IMR-90 (cell line): Measurements from ENCODE around the gene ALS2. TPM values are rescaled to one million over a fixed set of nuclear protein-coding genes. Genes with fewer than 3 reads are reported as not detected.

Experiments
- ATAC-seq: fragments of 200-7000 bp; cut with Tn5 transposase; 2 replicates; pipeline ENCODE4 v1.9.1; 2020; ENCODE audit warnings: low read depth, mild to moderate bottlenecking, moderate library complexity
- BruUV-seq: library from RNA; stranded (reverse); fragments of 400-500 nt; replicated peaks from 2 replicates; lab custom pipeline; 2021; lab: Mats Ljungman, UMichigan
- CTCF ChIA-PET: fragments of 300-600 bp; formaldehyde crosslinking; extraction: SDS; loops from one replicate; lab custom pipeline; 2021; ENCODE audit warnings: antibody characterized with exemption; lab: Yijun Ruan, JAX
- POLR2A ChIA-PET: fragments of 300-600 bp; sonication (Branson Sonifier 250); formaldehyde crosslinking; loops from one replicate; lab custom pipeline; 2022; ENCODE audit warnings: antibody characterized with exemption; ENCODE audit not compliant: unreplicated experiment; lab: Charles Lee
- DNase-seq: peaks from one replicate; pipeline ENCODE4 v3.0.0; 2013
- H2AFZ ChIP-seq: replicated peaks from 2 replicates; pipeline ENCODE3; 2013; ENCODE audit warnings: low read length, mild to moderate bottlenecking; ENCODE audit not compliant: poor library complexity
- H2AK5ac ChIP-seq: 2 replicates; pipeline ENCODE4 v1.6.1; 2013; ENCODE audit warnings: low read depth, low read length, inconsistent platforms
- H2AK9ac ChIP-seq: replicated peaks from 2 replicates; pipeline ENCODE3; 2013; ENCODE audit warnings: mild to moderate bottlenecking, low read depth, low read length, moderate library complexity; ENCODE audit not compliant: poor library complexity
- H2BK120ac ChIP-seq: 2 replicates; pipeline ENCODE4 v1.6.1; 2013; ENCODE audit warnings: low read depth, low read length, inconsistent platforms
- H2BK15ac ChIP-seq: 3 replicates; pipeline ENCODE4 v1.6.1; 2013; ENCODE audit warnings: low read depth, low read length, inconsistent platforms
- H2BK20ac ChIP-seq: 2 replicates; pipeline ENCODE4 v1.6.1; 2013; ENCODE audit warnings: low read depth, mild to moderate bottlenecking, inconsistent platforms, low read length, moderate library complexity
- H2BK5ac ChIP-seq: 2 replicates; pipeline ENCODE4 v1.6.1; 2013; ENCODE audit warnings: mild to moderate bottlenecking, low read depth, low read length, inconsistent platforms; ENCODE audit not compliant: poor library complexity, severe bottlenecking
- H3K14ac ChIP-seq: replicated peaks from 2 replicates; pipeline ENCODE4 v1.6.1; 2013; ENCODE audit warnings: low read depth, low read length, inconsistent platforms
- H3K18ac ChIP-seq: 2 replicates; pipeline ENCODE4 v1.6.1; 2013; ENCODE audit warnings: low read depth, low read length, control low read depth
- H3K23ac ChIP-seq: 2 replicates; pipeline ENCODE4 v1.6.1; 2013; ENCODE audit warnings: low read depth, low read length, inconsistent platforms
- H3K27ac ChIP-seq: 2 replicates; pipeline ENCODE4 v1.5.1; 2013; ENCODE audit warnings: mild to moderate bottlenecking, control low read depth, low read length; ENCODE audit not compliant: insufficient read depth
- H3K27me3 ChIP-seq: 2 replicates; pipeline ENCODE4 v1.6.1; 2013; ENCODE audit warnings: low read length; ENCODE audit not compliant: control insufficient read depth, insufficient read depth
- H3K36me3 ChIP-seq: 2 replicates; pipeline ENCODE4 v1.6.1; 2013; ENCODE audit warnings: low read length, mixed read lengths; ENCODE audit not compliant: control insufficient read depth, insufficient read depth
- H3K4ac ChIP-seq: 2 replicates; pipeline ENCODE4 v1.6.1; 2013; ENCODE audit warnings: low read depth, low read length, inconsistent platforms
- H3K4me1 ChIP-seq: 2 replicates; pipeline ENCODE4 v1.6.1; 2013; ENCODE audit warnings: low read length, mixed read lengths; ENCODE audit not compliant: control insufficient read depth, insufficient read depth
- H3K4me2 ChIP-seq: 2 replicates; pipeline ENCODE4 v1.6.1; 2013; ENCODE audit warnings: low read depth, mild to moderate bottlenecking, control low read depth, low read length, moderate library complexity
- H3K4me3 ChIP-seq: 2 replicates; pipeline ENCODE4 v1.5.1; 2013; ENCODE audit warnings: low read depth, mild to moderate bottlenecking, control low read depth, low read length, moderate library complexity; ENCODE audit not compliant: insufficient read depth
- H3K56ac ChIP-seq: 2 replicates; pipeline ENCODE4 v1.6.1; 2013; ENCODE audit warnings: low read length, inconsistent platforms; ENCODE audit not compliant: insufficient read depth; ENCODE audit errors: extremely low read depth
- H3K79me1 ChIP-seq, 2 experiments: 2 replicates each; pipeline ENCODE4 v1.6.1; 2013; ENCODE audit warnings: low read length in 2 of 2, inconsistent platforms in 1 of 2, low read depth in 1 of 2
- H3K9ac ChIP-seq: 2 replicates; pipeline ENCODE4 v1.6.1; 2013; ENCODE audit warnings: low read depth, low read length, control low read depth
- H3K9me1 ChIP-seq: 2 replicates; pipeline ENCODE4 v1.6.1; 2013; ENCODE audit warnings: low read length, inconsistent platforms; ENCODE audit not compliant: insufficient read depth
- H3K9me3 ChIP-seq: 2 replicates; pipeline ENCODE4 v1.6.1; 2013; ENCODE audit warnings: low read length; ENCODE audit not compliant: control insufficient read depth, insufficient read depth
- H4K20me1 ChIP-seq: 2 replicates; pipeline ENCODE4 v1.6.1; 2013; ENCODE audit warnings: low read length, inconsistent platforms; ENCODE audit not compliant: insufficient read depth
- H4K5ac ChIP-seq: 2 replicates; pipeline ENCODE4 v1.6.1; 2013; ENCODE audit warnings: mild to moderate bottlenecking, low read depth, low read length, control low read depth
- H4K8ac ChIP-seq, 2 experiments: 2 replicates each; pipeline ENCODE4 v1.6.1; 2013; ENCODE audit warnings: low read depth in 2 of 2, low read length in 2 of 2, control low read depth in 1 of 2, inconsistent platforms in 1 of 2
- H4K91ac ChIP-seq: 2 replicates; pipeline ENCODE4 v1.6.1; 2013; ENCODE audit warnings: low read depth, low read length, inconsistent platforms; ENCODE audit not compliant: insufficient read depth
- CEBPB ChIP-seq: IDR thresholded peaks from 2 replicates; pipeline ENCODE4 v1.6.1; 2012; ENCODE audit warnings: low read depth, low read length, improper control_type of control experiment
- FOS ChIP-seq: fragments of 150-350 bp; IDR thresholded peaks from 2 replicates; pipeline ENCODE4 v1.6.1; 2016; ENCODE audit warnings: low read depth, low read length
- MAFK ChIP-seq: IDR thresholded peaks from 2 replicates; pipeline ENCODE4 v1.6.1; 2012; ENCODE audit warnings: low read depth, low read length, improper control_type of control experiment
- MAZ ChIP-seq: IDR thresholded peaks from 2 replicates; pipeline ENCODE4 v1.6.1; 2012; ENCODE audit warnings: low read depth, mild to moderate bottlenecking, low read length, improper control_type of control experiment, moderate library complexity, borderline replicate concordance
- NFE2L2 ChIP-seq: fragments of 150-350 bp; IDR thresholded peaks from 2 replicates; pipeline ENCODE4 v1.6.1; 2016; ENCODE audit warnings: low read depth, mild to moderate bottlenecking, low read length
- WGBS, 2 experiments: methylation state at CpG; one replicate each; pipeline versions ENCODE4 v1.1.5 to v1.1.7; 2013; ENCODE audit warnings: missing lambda C conversion rate in 2 of 2; ENCODE audit not compliant: insufficient read length in 1 of 2; ENCODE audit errors: extremely low coverage in 2 of 2; 5-methylcytosine and 5-hydroxymethylcytosine counted together
- dilution Hi-C: fragments of 300-500 bp; cut with HindIII; formaldehyde crosslinking; loops from one replicate; pipeline ENCODE4 v1.14.3; 2018; ENCODE audit warnings: low sequenced_read_pairs; ENCODE audit not compliant: unreplicated experiment
- in situ Hi-C: fragments of 300-500 bp; cut with MboI; formaldehyde crosslinking; loops from 3 replicates; pipeline ENCODE4 v1.14.3; 2019; ENCODE audit warnings: low sequenced_read_pairs, inconsistent platforms, mixed read lengths
- intact Hi-C: fragments of 100-400 bp; cut with micrococcal nuclease; formaldehyde crosslinking; loops from 2 replicates; pipeline ENCODE4 v1.10.0; 2022
- polyA plus RNA-seq, 3 experiments: library from polyadenylated mRNA; depleted of rRNA; stranded (reverse); fragments of >200 nt; gene quantifications; 2 replicates each; pipeline ENCODE4 v1.2.3, GENCODE V29; 2012; ENCODE audit warnings: low replicate concordance in 1 of 3
- total RNA-seq: library from RNA; depleted of rRNA; stranded (reverse); fragments of >200 nt; gene quantifications from 2 replicates; pipeline ENCODE4 v1.2.3, GENCODE V29; 2012

Gene ALS2
- total and polyA plus RNA-seq, 2 of the 4 experiments (the other 2 are of a cell fraction): 14.4 to 42.3 TPM

- H2AK5ac ChIP-seq: no peak overlapping the region
- no peak overlapping the region for H3K4me3 ChIP-seq
- POLR2A ChIA-PET: no interaction called here
- H4K91ac ChIP-seq: no peak overlapping the region
- no peaks in the 10 kb centered on the region for H3K27me3 ChIP-seq
- CTCF ChIA-PET: no interaction called here
- H3K9me1 ChIP-seq: no peaks in the 10 kb centered on the region
- WGBS, 2 experiments: no CpG with 5 or more reads among the region's 6 CpGs
- H2BK15ac ChIP-seq: no peak overlapping the region
- dilution Hi-C loops: no loop called here
- H3K4ac ChIP-seq: no peak overlapping the region
- no peak overlapping the region for H2BK5ac ChIP-seq
- H3K9me3 ChIP-seq: no peaks in the 10 kb centered on the region
- no peak overlapping the region for H3K18ac ChIP-seq
- ATAC-seq: no peak
- no peaks in the 10 kb centered on the region for H3K79me1 ChIP-seq
- H3K56ac ChIP-seq: no peak overlapping the region
- no peak overlapping the region for H3K4me2 ChIP-seq
- H4K5ac ChIP-seq: no peak overlapping the region
- in situ Hi-C loops: no loop called here
- no peak overlapping the region for H2BK20ac ChIP-seq
- no peak overlapping the region for H3K23ac ChIP-seq
- H3K27ac ChIP-seq: no peak overlapping the region
- H4K8ac ChIP-seq: no peak overlapping the region
- DNase-seq: no peak
- no peak overlapping the region for H3K9ac ChIP-seq
- no peak overlapping the region for H2AFZ ChIP-seq
- no peak overlapping the region for H3K14ac ChIP-seq
- peaks cover 4% of the 10 kb centered on the region; the same call in 1 of the 2 replicates for H3K36me3 ChIP-seq
- no peak overlapping the region for H2AK9ac ChIP-seq
- H4K20me1 ChIP-seq: no peaks in the 10 kb centered on the region
- no peak for TF ChIP-seq MAZ
- no peak for TF ChIP-seq NFE2L2
- TF ChIP-seq MAFK: no peak
- no peak for TF ChIP-seq CEBPB
- no peak for TF ChIP-seq FOS
- no TSS peak for BruUV-seq
- no peaks in the 10 kb centered on the region for H3K4me1 ChIP-seq
- no peak overlapping the region for H2BK120ac ChIP-seq
- intact Hi-C loops: no loop called here
Measured at GRCh38 chr2:201678401-201678800, 102.3 kb downstream of the ALS2 start.
